CD4-positive, alpha-beta memory T cell (primary cell): ENCODE results near the gene EXOC7. TPM values are rescaled to one million over a fixed set of nuclear protein-coding genes. Genes with fewer than 3 reads are reported as not detected.
A peak's percentile ranks its signal among the peaks of the same experiment; 100 is the strongest.

ENCODE experiments used
- CTCF ChIA-PET: fragments of 350-600 bp; sonication (Branson Sonifier 250); formaldehyde crosslinking; loops from one replicate; lab custom pipeline; 2021; ENCODE audit warnings: inconsistent platforms; ENCODE audit not compliant: partially characterized antibody; lab: Charles Lee
- POLR2A ChIA-PET: fragments of 350-600 bp; sonication (Branson Sonifier 250); formaldehyde crosslinking; loops from one replicate; lab custom pipeline; 2021; ENCODE audit not compliant: partially characterized antibody; lab: Charles Lee
- DNase-seq, 5 donors: peaks; one replicate each; pipeline versions ENCODE4 v3.0.0 to v3.0.0-alpha.2; 2020 to 2022; ENCODE audit warnings: mixed read lengths in 1 of 5
- H3K27ac ChIP-seq: one replicate; pipeline ENCODE4 v1.7.0; 2013; ENCODE audit warnings: low read depth, low read length
- H3K27me3 ChIP-seq: 2 replicates; pipeline ENCODE4 v1.7.0; 2013; ENCODE audit warnings: mild to moderate bottlenecking, low read length, moderate library complexity; ENCODE audit not compliant: insufficient read depth
- H3K36me3 ChIP-seq: 2 replicates; pipeline ENCODE4 v1.7.0; 2013; ENCODE audit warnings: mild to moderate bottlenecking, low read length, moderate library complexity; ENCODE audit not compliant: insufficient read depth
- H3K4me1 ChIP-seq: 2 replicates; pipeline ENCODE4 v1.7.0; 2013; ENCODE audit warnings: mild to moderate bottlenecking, low read length, moderate library complexity; ENCODE audit not compliant: insufficient read depth
- H3K4me3 ChIP-seq, 2 donors: one replicate each; pipeline ENCODE4 v1.7.0; 2013; ENCODE audit warnings: low read length in 2 of 2, mild to moderate bottlenecking in 1 of 2
- H3K9me3 ChIP-seq, 2 donors: one replicate each; pipeline ENCODE4 v1.7.0; 2013; ENCODE audit warnings: low read length in 2 of 2, control low read depth in 1 of 2; ENCODE audit not compliant: control insufficient read depth in 1 of 2
- H3K27ac Mint-ChIP-seq, 7 donors: one replicate each; pipeline ENCODE4 v1.8.0; 2020 to 2021; ENCODE audit warnings: mixed read lengths in 7 of 7, mild to moderate bottlenecking in 6 of 7, inconsistent platforms in 3 of 7, moderate library complexity in 3 of 7
- H3K27me3 Mint-ChIP-seq, 2 donors: one replicate each; pipeline ENCODE4 v1.8.0; 2020 to 2021; ENCODE audit warnings: mixed read lengths in 2 of 2
- H3K36me3 Mint-ChIP-seq, 2 donors: one replicate each; pipeline ENCODE4 v1.8.0; 2020 to 2021; ENCODE audit warnings: mixed read lengths in 2 of 2, inconsistent platforms in 1 of 2, mild to moderate bottlenecking in 1 of 2
- H3K4me1 Mint-ChIP-seq, 4 donors: one replicate each; pipeline ENCODE4 v1.8.0; 2020 to 2021; ENCODE audit warnings: mixed read lengths in 4 of 4, mild to moderate bottlenecking in 1 of 4
- H3K4me3 Mint-ChIP-seq, 8 donors: one replicate each; pipeline ENCODE4 v1.8.0; 2020 to 2021; ENCODE audit warnings: mixed read lengths in 8 of 8, mild to moderate bottlenecking in 7 of 8, moderate library complexity in 6 of 8, inconsistent platforms in 3 of 8
- H3K9me3 Mint-ChIP-seq, 8 donors: one replicate each; pipeline ENCODE4 v1.8.0; 2020 to 2021; ENCODE audit warnings: mixed read lengths in 8 of 8, mild to moderate bottlenecking in 5 of 8, inconsistent platforms in 3 of 8, moderate library complexity in 1 of 8
- intact Hi-C: fragments of 100-400 bp; cut with micrococcal nuclease; formaldehyde crosslinking; loops from one replicate; pipeline ENCODE4 v1.15.1; 2023
- polyA plus RNA-seq, 2 donors: library from polyadenylated mRNA; unstranded; fragments of 300-500 nt; fragmentation: Illumina TruSeq; gene quantifications; one replicate each; pipeline ENCODE4 v1.2.3, GENCODE V29; 2021
- total RNA-seq, 2 experiments: library from RNA; stranded (reverse); gene quantifications; one replicate each; pipeline ENCODE4 v1.2.3, GENCODE V29; 2021

EXOC7 gene
- total and polyA plus RNA-seq, 4 experiments from 2014 or later: 36.2 to 184 (median 125) TPM

DNA sequence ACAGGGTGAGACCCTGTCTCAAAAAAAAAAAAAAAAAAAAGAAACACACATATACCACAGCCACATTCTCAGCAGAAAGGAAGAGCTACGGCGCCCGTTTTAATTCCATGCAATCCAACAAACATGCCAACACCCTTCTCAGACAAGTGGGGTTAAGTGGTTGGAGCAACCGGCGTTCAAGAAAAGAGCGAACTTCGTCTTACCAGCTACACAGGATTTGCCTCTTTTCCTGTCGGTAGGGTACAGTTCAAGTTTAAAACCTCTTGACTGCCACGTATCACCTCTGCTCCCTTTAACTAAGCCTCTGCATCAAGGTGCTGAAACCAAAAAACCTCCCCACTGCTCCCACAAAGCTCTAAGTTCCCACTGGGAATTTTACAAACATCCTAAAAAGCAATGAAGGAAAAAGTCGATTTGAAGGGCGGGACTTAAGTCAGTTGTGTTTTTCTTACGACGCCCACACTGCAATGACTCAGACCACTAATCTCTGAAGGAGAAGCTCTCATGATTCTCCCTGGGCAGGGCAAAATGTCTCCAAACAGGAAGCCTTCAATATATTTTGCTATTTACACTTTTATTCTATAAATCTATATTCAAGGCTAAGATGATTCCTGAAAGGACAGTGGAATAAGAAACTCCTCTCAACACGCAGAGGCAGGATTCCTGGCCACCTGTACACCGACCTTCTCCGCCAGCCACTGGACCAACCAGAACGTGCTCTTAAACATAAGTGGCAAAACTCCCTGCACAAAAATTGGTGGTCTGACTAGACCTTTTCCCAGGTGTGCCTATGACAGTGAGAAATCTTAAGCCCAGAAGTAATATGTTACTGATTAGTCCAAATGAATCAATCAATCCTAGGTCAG is 50.1 kb downstream of the EXOC7 start:
- DNase-seq: no peak
- ChIA-PET CTCF (interaction anchor here (1.0 to 2.2 kb wide), 2 partner anchors 10 to 39 kb away, joined by 4 to 12 read pairs; no protein-coding TSS in a partner anchor), POLR2A (interaction anchor here (0.6 to 2.7 kb wide), 4 partner anchors 11 to 213 kb away, joined by 3 to 7 read pairs (median 3); no protein-coding TSS in a partner anchor)
- Histone ChIP-seq H3K36me3 (peaks cover 71% of the 10 kb centered on the region), H3K4me3 (no peak overlapping the region), H3K27ac (no peak overlapping the region), H3K9me3 (no peaks in the 10 kb centered on the region), H3K4me1 (peaks cover 6% of the 10 kb centered on the region), H3K27me3 (no peaks in the 10 kb centered on the region)
- H3K27ac Mint-ChIP-seq: peak overlapping the region in 4 of 7 donors; percentile 31 to 52 (median 42)
- no peaks in the 10 kb centered on the region for H3K9me3 Mint-ChIP-seq
- peaks cover 14 to 23% (median 20%) of the 10 kb centered on the region in 4 donors for H3K4me1 Mint-ChIP-seq
- intact Hi-C loops: no loop called here
- no peak overlapping the region for H3K4me3 Mint-ChIP-seq
- H3K27me3 Mint-ChIP-seq: no peaks in the 10 kb centered on the region
- H3K36me3 Mint-ChIP-seq: peaks cover 54 to 69% of the 10 kb centered on the region in 2 donors

DNA sequence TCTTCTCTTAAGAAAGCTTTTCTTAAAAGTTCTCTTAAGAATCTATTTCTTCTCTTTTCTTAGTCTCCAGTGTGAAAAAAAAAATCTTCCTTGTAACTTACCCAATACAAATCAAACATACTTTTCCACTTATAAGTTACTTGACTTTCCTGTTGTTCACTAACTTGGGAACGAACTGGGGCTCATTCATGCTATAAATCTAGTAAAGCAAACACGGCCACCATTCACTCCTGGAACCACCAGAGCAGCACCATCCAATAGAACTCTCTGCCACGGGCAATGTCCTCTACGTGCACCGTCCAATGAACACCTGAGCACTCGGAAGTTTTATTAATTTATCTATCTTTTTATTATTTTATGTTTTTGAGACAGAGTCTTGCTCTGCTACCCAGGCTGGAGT is 52.0 kb downstream of the EXOC7 start:
- H3K9me3 Mint-ChIP-seq: no peaks in the 10 kb centered on the region
- no peak overlapping the region for H3K27ac ChIP-seq
- peaks cover 60% of the 10 kb centered on the region for H3K36me3 ChIP-seq
- peak overlapping the region in 2 of 7 donors; percentile 64 to 78 for H3K27ac Mint-ChIP-seq
- no peak overlapping the region for H3K4me3 Mint-ChIP-seq
- intact Hi-C loops: no loop called here
- CTCF ChIA-PET: no interaction called here
- no peaks in the 10 kb centered on the region for H3K27me3 ChIP-seq
- POLR2A ChIA-PET: no interaction called here
- H3K4me1 Mint-ChIP-seq: peaks cover 17 to 28% (median 21%) of the 10 kb centered on the region in 4 donors
- H3K4me1 ChIP-seq: peaks cover 6% of the 10 kb centered on the region
- H3K36me3 Mint-ChIP-seq: peaks cover 54 to 64% of the 10 kb centered on the region in 2 donors
- no peaks in the 10 kb centered on the region for H3K9me3 ChIP-seq
- no peak for DNase-seq
- no peaks in the 10 kb centered on the region for H3K27me3 Mint-ChIP-seq
- no peak overlapping the region for H3K4me3 ChIP-seq

DNA sequence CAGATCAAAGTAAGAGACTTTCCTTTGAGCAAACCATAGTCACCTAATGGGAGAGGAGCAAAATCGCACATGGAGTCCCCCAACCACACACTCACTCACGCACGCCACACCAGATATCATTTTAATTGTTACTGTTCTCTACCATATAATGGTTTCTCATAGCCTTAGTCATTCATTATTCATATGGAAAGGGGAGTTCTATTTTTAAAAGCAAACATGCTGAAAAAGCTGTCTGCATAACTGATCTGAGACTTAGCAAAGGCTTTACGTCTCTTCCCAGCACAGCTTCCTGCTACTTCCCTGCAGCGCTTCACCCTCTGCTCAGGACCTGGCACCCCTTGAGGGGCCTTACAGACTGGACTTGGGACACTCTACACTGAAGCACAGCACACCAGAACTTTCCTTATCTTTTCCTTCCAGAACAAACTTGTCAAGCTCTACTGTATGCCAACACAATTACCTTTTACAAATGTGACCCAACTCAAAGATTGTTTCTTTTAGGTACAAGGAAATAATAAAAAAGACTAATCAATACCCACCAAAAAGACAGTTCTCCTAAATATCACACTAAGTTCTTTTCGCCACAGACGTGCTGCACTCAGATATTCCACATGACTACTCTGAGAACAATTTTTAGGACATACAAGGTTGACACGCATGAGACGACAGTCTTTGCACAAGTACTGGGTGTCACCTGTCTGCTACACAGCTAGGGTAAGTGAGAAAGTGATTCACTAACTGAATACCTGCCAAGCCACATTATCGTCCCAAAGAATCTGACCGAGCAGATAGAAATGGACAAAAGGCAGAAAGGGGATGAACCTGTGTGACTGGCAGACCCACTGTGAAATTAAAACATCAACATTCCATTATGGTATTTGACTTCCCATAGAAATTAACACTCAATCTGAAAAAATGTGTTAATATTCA is 52.8 kb downstream of the EXOC7 start:
- H3K27ac Mint-ChIP-seq: peak overlapping the region in 5 of 7 donors; percentile 19 to 70 (median 56)
- intact Hi-C loops: no loop called here

DNA sequence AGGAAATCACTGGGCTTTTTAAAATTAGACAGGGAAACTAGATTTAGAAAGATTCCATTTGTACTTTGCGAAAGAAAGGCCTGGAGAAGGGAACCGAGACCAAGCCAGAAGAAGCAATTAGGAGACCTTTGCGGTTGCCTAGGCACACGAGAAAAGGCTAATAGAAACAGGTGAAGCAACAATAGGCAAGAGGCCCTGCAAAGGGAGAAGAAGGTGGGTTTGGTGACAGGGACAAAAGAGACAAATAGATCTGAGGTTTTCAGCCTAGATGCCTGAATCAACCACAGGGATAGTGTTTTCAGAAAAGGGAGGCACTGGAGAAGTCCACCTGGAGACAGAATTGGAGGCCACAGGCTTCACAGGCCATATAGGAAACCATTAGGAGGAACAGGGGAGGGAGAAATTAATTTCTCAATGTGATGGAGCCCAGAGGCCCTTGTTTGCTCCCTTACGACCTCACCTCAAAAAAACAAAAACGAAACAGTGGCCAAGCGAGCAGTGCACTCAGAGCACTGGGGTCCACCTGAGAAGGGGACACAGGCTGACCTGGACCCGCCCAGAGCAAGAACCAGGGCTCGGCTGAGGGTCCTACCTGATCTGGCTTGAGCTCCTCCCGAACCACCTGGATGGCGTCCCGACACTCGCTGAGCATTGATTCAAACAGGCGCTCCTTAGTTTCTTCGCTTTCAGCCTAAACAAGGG is 53.6 kb downstream of the EXOC7 start:
- intact Hi-C loops: loop anchor here (2.0 kb wide), 1 partner anchor 15 kb away; no protein-coding TSS in a partner anchor
- DNase-seq: no peak
- H3K36me3 ChIP-seq: peaks cover 66% of the 10 kb centered on the region
- H3K9me3 ChIP-seq: no peaks in the 10 kb centered on the region
- H3K27ac ChIP-seq: no peak overlapping the region
- no peak overlapping the region for H3K4me3 ChIP-seq
- H3K4me1 Mint-ChIP-seq: peaks cover 14 to 23% (median 19%) of the 10 kb centered on the region in 4 donors
- H3K9me3 Mint-ChIP-seq: no peaks in the 10 kb centered on the region
- H3K27ac Mint-ChIP-seq: peak overlapping the region in 5 of 7 donors; percentile 53 to 90 (median 74)
- no peaks in the 10 kb centered on the region for H3K27me3 Mint-ChIP-seq
- no peak overlapping the region for H3K4me3 Mint-ChIP-seq
- H3K27me3 ChIP-seq: no peaks in the 10 kb centered on the region
- peaks cover 6% of the 10 kb centered on the region for H3K4me1 ChIP-seq
- H3K36me3 Mint-ChIP-seq: peaks cover 59 to 71% of the 10 kb centered on the region in 2 donors
- POLR2A ChIA-PET: interaction anchor here (0.8 kb wide), 1 partner anchor 11 kb away, joined by 3 read pairs; no protein-coding TSS in a partner anchor
- CTCF ChIA-PET: no interaction called here

More for the DNA sequence above, 52.8 kb downstream of the EXOC7 start:
- Mint-ChIP-seq H3K36me3 (peaks cover 54 to 63% of the 10 kb centered on the region in 2 donors), H3K27me3 (no peaks in the 10 kb centered on the region), H3K4me3 (no peak overlapping the region), H3K4me1 (peaks cover 14 to 23% (median 19%) of the 10 kb centered on the region in 4 donors), H3K9me3 (no peaks in the 10 kb centered on the region)
- Histone ChIP-seq H3K4me1 (peaks cover 6% of the 10 kb centered on the region), H3K27me3 (no peaks in the 10 kb centered on the region), H3K9me3 (no peaks in the 10 kb centered on the region), H3K36me3 (peaks cover 60% of the 10 kb centered on the region), H3K27ac (no peak overlapping the region), H3K4me3 (no peak overlapping the region)
- POLR2A ChIA-PET: no interaction called here
- no peak for DNase-seq
- CTCF ChIA-PET: no interaction called here

DNA sequence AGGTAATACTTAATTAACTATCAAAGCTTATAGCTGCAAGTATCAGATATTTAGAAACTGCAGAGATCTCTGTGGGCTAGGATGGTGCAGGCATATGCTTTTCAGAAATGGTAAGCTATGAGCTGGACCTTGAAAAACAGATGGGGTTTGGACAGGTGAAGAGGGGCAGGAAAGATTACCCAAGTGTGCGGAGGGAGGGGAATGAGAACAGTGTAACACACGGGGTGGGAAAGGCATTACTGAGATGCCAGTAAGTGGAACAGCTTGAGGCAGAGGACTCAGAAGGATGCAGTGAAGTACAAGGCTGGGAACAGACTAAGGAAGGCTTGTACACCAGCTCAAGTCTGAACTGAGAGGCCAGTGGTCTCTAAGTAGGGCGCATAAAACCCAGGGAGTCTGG is 54.3 kb downstream of the EXOC7 start:
- peak overlapping the region; percentile 49 to 95 (median 80) for H3K27ac Mint-ChIP-seq
- POLR2A ChIA-PET: interaction anchor here (0.8 kb wide), 1 partner anchor 12 kb away, joined by 3 read pairs; no protein-coding TSS in a partner anchor
- H3K27ac ChIP-seq: no peak overlapping the region

DNA sequence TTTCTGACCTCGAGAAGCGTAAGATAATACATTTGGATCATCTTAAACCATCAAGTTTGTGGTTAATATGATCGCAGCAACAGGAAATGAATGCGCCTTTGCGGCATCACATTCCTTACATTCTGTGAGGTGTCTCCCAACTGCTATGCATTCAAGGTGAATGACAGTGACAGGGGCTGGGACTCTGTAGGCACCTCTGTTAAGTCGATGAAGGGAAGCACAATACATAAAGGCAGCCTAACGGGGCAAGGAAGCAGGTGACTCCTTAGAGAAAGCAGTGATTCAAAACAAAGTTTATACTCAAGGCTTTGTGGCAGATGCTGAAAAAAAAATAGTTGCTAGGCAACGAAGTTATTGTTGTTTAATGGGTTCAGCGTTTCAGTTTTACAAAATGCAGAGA is 54.9 kb downstream of the EXOC7 start:
- ChIA-PET CTCF (interaction anchor here (0.6 kb wide), 1 partner anchor 457 kb away, joined by 4 read pairs; no protein-coding TSS in a partner anchor), POLR2A (no interaction called here)
- Mint-ChIP-seq H3K4me1 (peaks cover 14 to 23% (median 19%) of the 10 kb centered on the region in 4 donors), H3K27ac (peak overlapping the region; percentile 49 to 95 (median 75)), H3K4me3 (no peak overlapping the region), H3K36me3 (peaks cover 66 to 76% of the 10 kb centered on the region in 2 donors), H3K27me3 (no peaks in the 10 kb centered on the region), H3K9me3 (no peaks in the 10 kb centered on the region)
- intact Hi-C loops: loop anchor here (2.0 kb wide), 1 partner anchor 16 kb away; no protein-coding TSS in a partner anchor
- peaks cover 6% of the 10 kb centered on the region for H3K4me1 ChIP-seq
- no peaks in the 10 kb centered on the region for H3K9me3 ChIP-seq
- DNase-seq: peak in 4 of 5 donors; percentile 26 to 49 (median 38)
- no peak overlapping the region for H3K27ac ChIP-seq
- no peaks in the 10 kb centered on the region for H3K27me3 ChIP-seq
- H3K4me3 ChIP-seq: no peak overlapping the region
- H3K36me3 ChIP-seq: peaks cover 74% of the 10 kb centered on the region

More for the DNA sequence above, 54.3 kb downstream of the EXOC7 start:
- Mint-ChIP-seq H3K9me3 (no peaks in the 10 kb centered on the region), H3K27me3 (no peaks in the 10 kb centered on the region), H3K36me3 (peaks cover 66 to 76% of the 10 kb centered on the region in 2 donors), H3K4me1 (peaks cover 14 to 23% (median 19%) of the 10 kb centered on the region in 4 donors), H3K4me3 (peak overlapping the region in 1 of 8 donors; percentile 7)
- Histone ChIP-seq H3K9me3 (no peaks in the 10 kb centered on the region), H3K4me3 (no peak overlapping the region), H3K27me3 (no peaks in the 10 kb centered on the region), H3K4me1 (peaks cover 6% of the 10 kb centered on the region), H3K36me3 (peaks cover 74% of the 10 kb centered on the region)
- CTCF ChIA-PET: no interaction called here
- DNase-seq: no peak
- intact Hi-C loops: loop anchor here (2.0 kb wide), 1 partner anchor 16 kb away; no protein-coding TSS in a partner anchor
